Astrocyte of the spinal cord (primary cell): ENCODE data around the gene TOMM40L.
"Not testable (repeated sequence)": the region's sequence is repeated elsewhere in the genome, so short reads cannot be mapped to it uniquely, and the experiment has no call there.

Source experiments
- DNase-seq: peaks from one replicate; pipeline ENCODE4 v3.0.0; 2011; ENCODE audit warnings: low read depth, low spot score
- H3K4me3 ChIP-seq: 2 replicates; pipeline ENCODE4 v1.5.1; 2011; ENCODE audit warnings: low read depth, mild to moderate bottlenecking, low read length, moderate library complexity
- in situ Hi-C: cut with HindIII; loops from 2 replicates; pipeline ENCODE4 v1.10.0; 2017; ENCODE audit warnings: low sequenced_read_pairs
- TF ChIP-seq, protein P1 (sequence below): IDR thresholded peaks from 2 replicates; pipeline ENCODE4 v1.5.1; 2012; ENCODE audit warnings: low read depth, mild to moderate bottlenecking, low read length, inconsistent platforms

Gene TOMM40L

GRCh38 chr1:161219078-161219892, 6.6 kb upstream of the TOMM40L start:
- TF ChIP-seq, protein P1, sequence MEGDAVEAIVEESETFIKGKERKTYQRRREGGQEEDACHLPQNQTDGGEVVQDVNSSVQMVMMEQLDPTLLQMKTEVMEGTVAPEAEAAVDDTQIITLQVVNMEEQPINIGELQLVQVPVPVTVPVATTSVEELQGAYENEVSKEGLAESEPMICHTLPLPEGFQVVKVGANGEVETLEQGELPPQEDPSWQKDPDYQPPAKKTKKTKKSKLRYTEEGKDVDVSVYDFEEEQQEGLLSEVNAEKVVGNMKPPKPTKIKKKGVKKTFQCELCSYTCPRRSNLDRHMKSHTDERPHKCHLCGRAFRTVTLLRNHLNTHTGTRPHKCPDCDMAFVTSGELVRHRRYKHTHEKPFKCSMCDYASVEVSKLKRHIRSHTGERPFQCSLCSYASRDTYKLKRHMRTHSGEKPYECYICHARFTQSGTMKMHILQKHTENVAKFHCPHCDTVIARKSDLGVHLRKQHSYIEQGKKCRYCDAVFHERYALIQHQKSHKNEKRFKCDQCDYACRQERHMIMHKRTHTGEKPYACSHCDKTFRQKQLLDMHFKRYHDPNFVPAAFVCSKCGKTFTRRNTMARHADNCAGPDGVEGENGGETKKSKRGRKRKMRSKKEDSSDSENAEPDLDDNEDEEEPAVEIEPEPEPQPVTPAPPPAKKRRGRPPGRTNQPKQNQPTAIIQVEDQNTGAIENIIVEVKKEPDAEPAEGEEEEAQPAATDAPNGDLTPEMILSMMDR, result no peak
- no peak for DNase-seq
- H3K4me3 ChIP-seq, result no peak overlapping the region
- in situ Hi-C loops, result loop anchor here (25.0 kb wide), 1 partner anchor 143 kb away; the partner anchor contains the start of gene CFAP126

DNA sequence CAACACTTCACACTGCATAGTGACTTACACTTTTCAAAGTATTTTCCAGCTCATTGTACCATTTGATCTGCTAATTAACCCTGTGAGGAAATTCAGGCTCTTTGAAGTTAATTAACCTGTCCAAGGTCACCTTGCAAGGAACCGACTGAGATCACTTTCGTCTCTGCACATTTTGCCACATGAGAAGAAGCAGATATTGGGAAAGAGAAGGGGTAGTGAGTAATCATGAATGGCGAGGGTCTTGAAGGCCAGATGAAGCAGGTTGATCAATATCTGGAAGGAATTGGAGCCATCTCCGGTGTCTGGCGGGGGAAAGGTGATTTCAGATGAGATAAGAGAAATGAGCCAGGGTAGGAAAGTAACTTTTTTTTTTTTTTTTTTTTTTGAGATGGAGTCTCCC, 5.9 kb upstream of the TOMM40L start:
- TF ChIP-seq, protein P1, result no peak
- in situ Hi-C loops, result loop anchor here (25.0 kb wide), 1 partner anchor 142 kb away; the partner anchor contains the start of gene CFAP126
- DNase-seq, result no peak
- H3K4me3 ChIP-seq, result no peak overlapping the region

DNA sequence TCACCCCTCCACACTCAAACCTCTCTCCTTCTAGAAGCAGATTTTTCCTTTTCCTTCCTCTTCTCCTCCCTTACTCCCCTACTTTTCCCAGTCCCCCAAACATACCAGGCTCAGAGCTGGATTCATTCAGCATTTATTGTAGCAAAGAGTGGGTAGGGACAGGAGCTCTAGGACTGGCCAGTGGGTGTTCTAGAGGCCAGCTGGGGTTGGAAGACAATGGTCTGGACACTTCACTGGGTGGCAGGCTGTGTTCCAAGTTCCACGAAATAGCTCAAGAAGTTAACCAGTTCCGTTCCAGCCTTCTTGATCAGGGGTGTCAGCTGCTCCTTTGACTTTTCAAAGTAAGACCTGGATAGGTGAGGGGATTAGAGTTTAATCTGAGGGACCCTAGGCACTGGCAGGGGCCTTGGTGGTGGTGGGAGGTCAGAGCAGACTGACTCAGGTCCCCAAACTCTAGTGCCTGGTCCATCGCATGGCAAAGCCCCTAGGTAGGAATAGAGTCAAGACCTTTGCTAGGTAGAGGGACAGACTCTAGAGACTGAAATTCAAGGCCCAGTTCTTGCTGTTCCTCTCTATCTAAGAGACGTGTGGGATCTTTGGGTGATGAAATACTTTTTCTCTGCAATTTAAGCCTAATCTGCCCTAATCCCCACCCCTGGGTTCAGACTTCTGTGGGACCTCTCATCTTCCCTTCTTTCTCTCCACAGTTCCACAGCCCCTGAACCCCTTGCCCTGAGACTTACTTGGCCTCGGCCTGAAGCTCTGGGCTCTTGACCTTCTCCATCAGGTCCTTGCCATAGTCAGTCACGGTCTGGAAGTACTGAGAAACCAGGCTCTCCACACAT, 3.5 kb upstream of the TOMM40L start:
- no peak overlapping the region for H3K4me3 ChIP-seq
- TF ChIP-seq, protein P1, result no peak
- in situ Hi-C loops, result loop anchor here (25.0 kb wide), 1 partner anchor 140 kb away; the partner anchor contains the start of gene CFAP126
- no peak for DNase-seq

DNA sequence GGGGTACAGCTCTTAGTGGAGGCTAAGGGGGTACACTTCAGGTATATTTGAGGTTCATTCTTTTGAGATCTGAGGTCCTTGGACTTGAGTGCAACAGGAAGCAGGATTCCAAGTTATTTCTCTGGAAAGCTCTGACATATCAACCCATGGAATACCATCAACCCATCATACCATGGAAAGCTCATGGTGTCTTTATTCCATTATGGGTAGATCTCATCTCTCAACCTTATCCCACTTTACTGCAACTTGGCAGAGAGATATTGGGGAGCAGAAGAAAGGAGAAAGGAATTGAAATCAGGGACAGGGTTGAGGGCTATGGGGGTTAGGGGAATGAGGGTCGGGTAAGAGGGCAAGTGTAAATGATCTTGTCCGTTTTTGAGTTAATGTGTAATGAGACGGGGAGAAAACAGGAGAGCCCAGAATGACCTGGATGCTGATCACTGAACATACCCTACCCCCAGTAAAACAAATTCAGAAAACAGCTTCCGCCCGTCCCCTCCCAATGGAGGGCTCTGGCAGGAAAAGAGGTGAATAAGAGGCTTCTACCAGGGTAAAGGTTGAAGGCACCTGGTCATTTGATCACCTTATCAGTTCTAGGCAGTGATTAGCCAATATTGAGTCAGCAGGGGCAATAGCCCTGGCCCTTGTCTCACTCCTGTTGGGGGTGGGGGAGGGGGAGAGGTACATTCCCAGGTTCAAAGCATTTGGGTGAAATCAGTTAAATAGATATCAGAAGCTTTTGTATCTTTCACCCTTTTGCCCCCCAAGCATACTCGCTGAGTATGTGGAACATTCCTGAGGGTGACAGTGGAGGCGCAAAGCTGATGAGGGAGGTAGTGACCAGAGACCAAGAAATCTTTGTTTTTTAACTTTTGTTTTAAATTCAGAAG, 1.8 kb upstream of the TOMM40L start:
- in situ Hi-C loops, result loop anchor here (25.0 kb wide), 1 partner anchor 138 kb away; the partner anchor contains the start of gene CFAP126
- TF ChIP-seq, protein P1, result no peak
- DNase-seq, result no peak
- H3K4me3 ChIP-seq, result no peak overlapping the region

- H3K4me3 ChIP-seq, DNase-seq: not testable (repeated sequence)
- in situ Hi-C loops, result loop anchor here (25.0 kb wide), 1 partner anchor 138 kb away; the partner anchor contains the start of gene CFAP126
Measured at GRCh38 chr1:161224695-161225087, 1.2 kb upstream of the TOMM40L start.

DNA sequence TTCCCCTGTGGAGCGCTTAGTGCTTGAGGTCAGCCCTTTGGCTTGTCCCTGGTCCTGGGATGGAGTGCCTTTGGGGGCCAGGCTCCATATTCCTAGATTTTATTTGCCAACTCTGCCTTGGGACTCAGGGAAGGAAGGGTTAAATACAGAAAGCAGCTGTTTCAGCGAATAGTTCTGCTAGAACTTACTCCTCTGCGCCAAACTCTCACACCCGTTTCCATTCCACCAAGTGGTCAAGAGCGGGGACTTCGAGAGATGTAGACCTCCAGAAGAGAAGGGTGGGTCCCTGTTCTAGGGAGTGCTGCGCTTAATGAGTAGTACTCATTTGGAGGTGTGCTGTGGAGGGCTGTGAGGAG, 704 bp upstream of the TOMM40L start:
- no peak for DNase-seq
- no peak overlapping the region for H3K4me3 ChIP-seq

More for the DNA sequence above, 704 bp upstream of the TOMM40L start:
- in situ Hi-C loops, result no loop called here
- TF ChIP-seq, protein P1, result no peak
